Fibroblast of lung (primary cell): Measurements from ENCODE around the gene ZNF580.

ENCODE experiments used
- EZH2 ChIP-seq: IDR thresholded peaks from 2 replicates; pipeline ENCODE4 v1.5.1; 2012; ENCODE audit warnings: low read length, control low read depth, mild to moderate bottlenecking; ENCODE audit errors: missing control alignments
- TF ChIP-seq, protein P1 (sequence below), 2 donors: IDR thresholded peaks in 1 of 2; conservative IDR thresholded peaks in 1 of 2; 1 replicate in 1 of 2; 2 replicates in 1 of 2; pipeline ENCODE4 v1.5.1; 2011 to 2012; ENCODE audit warnings: low read length in 2 of 2, control low read depth in 1 of 2, inconsistent platforms in 1 of 2, low read depth in 1 of 2, mild to moderate bottlenecking in 1 of 2

- TF ChIP-seq, protein P1, sequence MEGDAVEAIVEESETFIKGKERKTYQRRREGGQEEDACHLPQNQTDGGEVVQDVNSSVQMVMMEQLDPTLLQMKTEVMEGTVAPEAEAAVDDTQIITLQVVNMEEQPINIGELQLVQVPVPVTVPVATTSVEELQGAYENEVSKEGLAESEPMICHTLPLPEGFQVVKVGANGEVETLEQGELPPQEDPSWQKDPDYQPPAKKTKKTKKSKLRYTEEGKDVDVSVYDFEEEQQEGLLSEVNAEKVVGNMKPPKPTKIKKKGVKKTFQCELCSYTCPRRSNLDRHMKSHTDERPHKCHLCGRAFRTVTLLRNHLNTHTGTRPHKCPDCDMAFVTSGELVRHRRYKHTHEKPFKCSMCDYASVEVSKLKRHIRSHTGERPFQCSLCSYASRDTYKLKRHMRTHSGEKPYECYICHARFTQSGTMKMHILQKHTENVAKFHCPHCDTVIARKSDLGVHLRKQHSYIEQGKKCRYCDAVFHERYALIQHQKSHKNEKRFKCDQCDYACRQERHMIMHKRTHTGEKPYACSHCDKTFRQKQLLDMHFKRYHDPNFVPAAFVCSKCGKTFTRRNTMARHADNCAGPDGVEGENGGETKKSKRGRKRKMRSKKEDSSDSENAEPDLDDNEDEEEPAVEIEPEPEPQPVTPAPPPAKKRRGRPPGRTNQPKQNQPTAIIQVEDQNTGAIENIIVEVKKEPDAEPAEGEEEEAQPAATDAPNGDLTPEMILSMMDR (conservative IDR thresholded peaks at IDR 0.05 in 1 of 2, IDR thresholded peaks at IDR 0.05 in 1 of 2; ENCODE audit: low read depth in 1 of 2, low read length in 2 of 2), result no peak
- no peak for TF ChIP-seq EZH2
Measured at GRCh38 chr19:55624109-55625003, 16.4 kb upstream of the ZNF580 start, which contains the start of gene ZNF784.
